Epithelial cell of proximal tubule (primary cell): Measurements from ENCODE around the gene ARPC1A. TPM values are rescaled to one million over a fixed set of nuclear protein-coding genes. Genes with fewer than 3 reads are reported as not detected.
A peak's percentile ranks its signal among the peaks of the same experiment; 100 is the strongest.
"Not testable (repeated sequence)": the region's sequence is repeated elsewhere in the genome, so short reads cannot be mapped to it uniquely, and the experiment has no call there.

Experiments
- DNase-seq: peaks from one replicate; pipeline ENCODE4 v3.0.0-alpha.2; 2011; ENCODE audit warnings: low read depth
- H3K4me3 ChIP-seq: 2 replicates; pipeline ENCODE4 v1.5.1; 2011; ENCODE audit warnings: low read depth, mild to moderate bottlenecking, low read length
- CTCF ChIP-seq: conservative IDR thresholded peaks from 2 replicates; pipeline ENCODE4 v1.5.1; 2012; ENCODE audit warnings: low read depth, mild to moderate bottlenecking, low read length
- total RNA-seq: library from RNA; depleted of rRNA; stranded (reverse); fragments of >200 nt; gene quantifications from 2 replicates; pipeline ENCODE4 v1.2.3, GENCODE V29; 2015

The ARPC1A gene
- total RNA-seq: 198 and 233 TPM in 2 replicates

- TF ChIP-seq CTCF: peak; percentile 34
- DNase-seq: peak; percentile 48
Observed at GRCh38 chr7:99325592-99326407, at the start of gene ARPC1A. TSS of gene ARPC1A (plus strand) at chr7:99325898. CDS start at chr7:99333354, 7,456 bp downstream.

GRCh38 chr7:99278180-99278579, 47.5 kb upstream of the ARPC1A start:
- TF ChIP-seq CTCF: no peak
- no peak overlapping the region for H3K4me3 ChIP-seq
- DNase-seq: no peak

More at GRCh38 chr7:99325592-99326407, at the start of gene ARPC1A:
- peak within 1 kb of the TSS; percentile 100 for H3K4me3 ChIP-seq

GRCh38 chr7:99284165-99284564, 41.5 kb upstream of the ARPC1A start:
- H3K4me3 ChIP-seq, DNase-seq: not testable (repeated sequence)

GRCh38 chr7:99287779-99288534, 37.7 kb upstream of the ARPC1A start:
- no peak for TF ChIP-seq CTCF
- DNase-seq: no peak
- no peak overlapping the region for H3K4me3 ChIP-seq

- DNase-seq: no peak
- no peak for TF ChIP-seq CTCF
- H3K4me3 ChIP-seq: no peak overlapping the region
Observed at GRCh38 chr7:99289185-99289584, 36.5 kb upstream of the ARPC1A start.

- DNase-seq, H3K4me3 ChIP-seq: not testable (repeated sequence)
Observed at GRCh38 chr7:99290148-99290547, 35.5 kb upstream of the ARPC1A start.

- TF ChIP-seq CTCF: no peak
- no peak overlapping the region for H3K4me3 ChIP-seq
- DNase-seq: no peak
Observed at GRCh38 chr7:99290980-99291607, 34.6 kb upstream of the ARPC1A start.
